Endodermal cell (in vitro differentiated cells): ENCODE measurements around the gene OR2AG1. TPM values are rescaled to one million over a fixed set of nuclear protein-coding genes. Genes with fewer than 3 reads are reported as not detected.
"Not testable (repeated sequence)": the region's sequence is repeated elsewhere in the genome, so short reads cannot be mapped to it uniquely, and the experiment has no call there.

Source experiments
- DNase-seq: peaks from one replicate; pipeline ENCODE4 v3.0.0-alpha.2; 2017
- H3K27ac ChIP-seq: 2 replicates; pipeline ENCODE4 v1.5.1; 2013; ENCODE audit warnings: mild to moderate bottlenecking, low read depth, low read length, moderate library complexity
- H3K27me3 ChIP-seq: 2 replicates; pipeline ENCODE4 v1.6.1; 2013; ENCODE audit warnings: mild to moderate bottlenecking, low read length, moderate library complexity; ENCODE audit not compliant: insufficient read depth, control insufficient read depth, poor library complexity, severe bottlenecking
- H3K36me3 ChIP-seq: 2 replicates; pipeline ENCODE4 v1.7.0; 2013; ENCODE audit warnings: mild to moderate bottlenecking, low read length, moderate library complexity; ENCODE audit not compliant: control insufficient read depth, insufficient read depth
- H3K4me1 ChIP-seq: one replicate; pipeline ENCODE4 v1.7.0; 2013; ENCODE audit warnings: low read length; ENCODE audit not compliant: control insufficient read depth, insufficient read depth
- H3K4me3 ChIP-seq: 2 replicates; pipeline ENCODE4 v1.5.1; 2013; ENCODE audit warnings: mild to moderate bottlenecking, low read length, moderate library complexity
- H3K9ac ChIP-seq: 2 replicates; pipeline ENCODE4 v1.6.1; 2013; ENCODE audit warnings: mild to moderate bottlenecking, low read length, moderate library complexity; ENCODE audit not compliant: poor library complexity, severe bottlenecking; ENCODE audit errors: extremely low read depth
- H3K9me3 ChIP-seq: 2 replicates; pipeline ENCODE4 v1.6.1; 2013; ENCODE audit warnings: mild to moderate bottlenecking, low read length, moderate library complexity; ENCODE audit not compliant: control insufficient read depth
- H3K27ac Mint-ChIP-seq: 2 replicates; pipeline ENCODE4 v1.8.0; 2020; ENCODE audit warnings: mixed read lengths
- H3K27me3 Mint-ChIP-seq: 2 replicates; pipeline ENCODE4 v1.8.0; 2021; ENCODE audit warnings: mild to moderate bottlenecking, mixed read lengths; ENCODE audit not compliant: insufficient read depth
- H3K36me3 Mint-ChIP-seq: 2 replicates; pipeline ENCODE4 v1.8.0; 2020; ENCODE audit warnings: low read depth, mixed read lengths
- H3K4me1 Mint-ChIP-seq: 2 replicates; pipeline ENCODE4 v1.8.0; 2020; ENCODE audit warnings: mixed read lengths
- H3K4me3 Mint-ChIP-seq: 2 replicates; pipeline ENCODE4 v1.8.0; 2020; ENCODE audit warnings: mild to moderate bottlenecking, moderate library complexity, mixed read lengths
- H3K9me3 Mint-ChIP-seq: 2 replicates; pipeline ENCODE4 v1.8.0; 2020; ENCODE audit warnings: mild to moderate bottlenecking, mixed read lengths
- CTCF ChIP-seq: fragments of 200-600 bp; sonication (generic); conservative IDR thresholded peaks from 2 replicates; pipeline ENCODE4 v1.5.0; 2021; ENCODE audit warnings: antibody characterized with exemption, mild to moderate bottlenecking
- WGBS, 2 experiments: methylation state at CpG; one replicate each; pipeline versions ENCODE4 v1.1.5 to v1.1.7; 2013; ENCODE audit warnings: missing lambda C conversion rate in 2 of 2, mixed read lengths in 1 of 2; ENCODE audit not compliant: insufficient coverage in 1 of 2, insufficient read length in 1 of 2; 5-methylcytosine and 5-hydroxymethylcytosine counted together
- total RNA-seq, 2 donors: library from RNA; stranded (reverse); fragmentation: NEBNext Ultra II Directional in 1 of 2; extraction: Animal tissue kit (Norgen Biotek cat#: 25700) in 1 of 2; gene quantifications; 2 replicates in 1 of 2; 3 replicates in 1 of 2; pipeline ENCODE4 v1.2.1, GENCODE V29; 2021

Gene OR2AG1
- total RNA-seq, 2 donors from 2014 or later, result not detected

GRCh38 chr11:6799402-6799801 is 16.6 kb downstream of the OR2AG1 start, which contains the start of gene OR6A2:
Gene OR6A2, minus strand, starts transcription at chr11:6799689. Its CDS starts 3,981 bp downstream, at chr11:6795708.
- no peaks in the 10 kb centered on the region for H3K4me1 Mint-ChIP-seq
- no peak for TF ChIP-seq CTCF
- Histone ChIP-seq H3K36me3 (no peaks in the 10 kb centered on the region), H3K27me3 (no peaks in the 10 kb centered on the region), H3K4me3 (no peak within 1 kb of the TSS), H3K4me1 (no peaks in the 10 kb centered on the region), H3K9ac (no peak within 1 kb of the TSS), H3K9me3 (no peaks in the 10 kb centered on the region), H3K27ac (no peak within 1 kb of the TSS)
- no peak within 1 kb of the TSS for H3K27ac Mint-ChIP-seq
- peaks cover 3% of the 10 kb centered on the region for H3K36me3 Mint-ChIP-seq
- peaks cover 11% of the 10 kb centered on the region for H3K9me3 Mint-ChIP-seq
- no peak for DNase-seq
- 100% methylated on average over 1 of the region's 1 CpG; no CpG with 5 or more reads in 1 of the 2 experiments for WGBS, 2 experiments
- no peak within 1 kb of the TSS for H3K4me3 Mint-ChIP-seq
- no peaks in the 10 kb centered on the region for H3K27me3 Mint-ChIP-seq

GRCh38 chr11:6801075-6801474 is 18.3 kb downstream of the OR2AG1 start:
- not testable (repeated sequence) for H3K4me3 ChIP-seq, H3K9ac ChIP-seq, H3K27ac ChIP-seq, H3K4me3 Mint-ChIP-seq, H3K4me1 ChIP-seq, H3K9me3 ChIP-seq, H3K4me1 Mint-ChIP-seq, H3K36me3 ChIP-seq, H3K27me3 Mint-ChIP-seq, H3K36me3 Mint-ChIP-seq, H3K27me3 ChIP-seq
- DNase-seq, result peak; percentile 69
- Mint-ChIP-seq H3K9me3 (peaks cover 11% of the 10 kb centered on the region), H3K27ac (peak overlapping the region; percentile 6)

- no peak overlapping the region for H3K4me3 Mint-ChIP-seq
- Histone ChIP-seq H3K36me3 (no peaks in the 10 kb centered on the region), H3K27ac (no peak overlapping the region), H3K9ac (no peak overlapping the region), H3K4me3 (no peak overlapping the region), H3K4me1 (no peaks in the 10 kb centered on the region), H3K9me3 (no peaks in the 10 kb centered on the region), H3K27me3 (no peaks in the 10 kb centered on the region)
- DNase-seq, result peak; percentile 74
- no peaks in the 10 kb centered on the region for H3K36me3 Mint-ChIP-seq
- peaks cover 2% of the 10 kb centered on the region for H3K27me3 Mint-ChIP-seq
- no peaks in the 10 kb centered on the region for H3K4me1 Mint-ChIP-seq
- peak; percentile 91 for TF ChIP-seq CTCF
- H3K27ac Mint-ChIP-seq, result no peak overlapping the region
- no peaks in the 10 kb centered on the region for H3K9me3 Mint-ChIP-seq
- WGBS, 2 experiments, result 5 to 28% methylated on average over 4 to 6 of the region's 6 CpGs
Observed at GRCh38 chr11:6812390-6813005, 29.7 kb downstream of the OR2AG1 start.

GRCh38 chr11:6813656-6814055 is 30.8 kb downstream of the OR2AG1 start:
- no peak for TF ChIP-seq CTCF
- H3K4me3 ChIP-seq, result no peak overlapping the region
- Mint-ChIP-seq H3K27ac (no peak overlapping the region), H3K9me3 (no peaks in the 10 kb centered on the region), H3K4me3 (no peak overlapping the region), H3K36me3 (no peaks in the 10 kb centered on the region), H3K4me1 (no peaks in the 10 kb centered on the region), H3K27me3 (peaks cover 2% of the 10 kb centered on the region)
- H3K36me3 ChIP-seq, result no peaks in the 10 kb centered on the region
- H3K9ac ChIP-seq, result no peak overlapping the region
- no peaks in the 10 kb centered on the region for H3K4me1 ChIP-seq
- H3K27me3 ChIP-seq, result no peaks in the 10 kb centered on the region
- DNase-seq, result no peak
- no peak overlapping the region for H3K27ac ChIP-seq
- 76 to 80% methylated on average over 1 to 2 of the region's 2 CpGs for WGBS, 2 experiments
- H3K9me3 ChIP-seq, result no peaks in the 10 kb centered on the region
